GM15510 (cell line): Measurements from ENCODE around the gene DNAAF3.

Source experiments
- POLR2A ChIP-seq: IDR thresholded peaks from 3 replicates; pipeline ENCODE4 v1.6.1; 2011; ENCODE audit warnings: borderline replicate concordance; ENCODE audit not compliant: insufficient read length; ENCODE audit errors: extremely low read depth

Gene DNAAF3

DNA sequence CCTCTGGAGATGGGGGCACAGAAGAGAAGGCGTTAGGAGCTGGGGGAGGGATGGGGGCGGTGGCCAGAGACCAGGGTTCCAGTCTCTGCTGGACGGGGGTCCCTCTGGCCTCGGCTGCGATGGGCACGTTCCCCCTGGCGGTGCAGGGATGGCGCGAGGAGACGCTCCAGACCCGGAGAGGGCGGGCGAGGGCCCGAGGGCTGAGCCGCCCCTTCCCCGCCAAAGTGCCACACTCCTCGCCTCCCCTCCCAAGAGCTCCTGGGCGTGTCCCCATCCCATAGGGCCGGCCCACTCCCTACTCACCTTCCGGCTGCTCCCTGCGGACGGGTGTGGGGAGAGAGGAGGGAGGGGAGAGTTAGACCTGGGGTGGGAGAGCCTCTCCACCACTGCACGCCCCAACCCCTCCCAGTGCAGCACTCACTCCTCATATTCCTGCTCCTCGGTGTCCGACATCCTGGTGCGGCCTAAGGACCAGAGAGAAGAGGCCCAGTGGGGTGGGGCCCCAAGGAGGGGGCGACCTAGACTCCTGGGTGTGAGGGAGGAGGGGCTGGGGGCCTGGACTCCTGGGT lies 19.6 kb downstream of the DNAAF3 start:
- no peak for TF ChIP-seq POLR2A

DNA sequence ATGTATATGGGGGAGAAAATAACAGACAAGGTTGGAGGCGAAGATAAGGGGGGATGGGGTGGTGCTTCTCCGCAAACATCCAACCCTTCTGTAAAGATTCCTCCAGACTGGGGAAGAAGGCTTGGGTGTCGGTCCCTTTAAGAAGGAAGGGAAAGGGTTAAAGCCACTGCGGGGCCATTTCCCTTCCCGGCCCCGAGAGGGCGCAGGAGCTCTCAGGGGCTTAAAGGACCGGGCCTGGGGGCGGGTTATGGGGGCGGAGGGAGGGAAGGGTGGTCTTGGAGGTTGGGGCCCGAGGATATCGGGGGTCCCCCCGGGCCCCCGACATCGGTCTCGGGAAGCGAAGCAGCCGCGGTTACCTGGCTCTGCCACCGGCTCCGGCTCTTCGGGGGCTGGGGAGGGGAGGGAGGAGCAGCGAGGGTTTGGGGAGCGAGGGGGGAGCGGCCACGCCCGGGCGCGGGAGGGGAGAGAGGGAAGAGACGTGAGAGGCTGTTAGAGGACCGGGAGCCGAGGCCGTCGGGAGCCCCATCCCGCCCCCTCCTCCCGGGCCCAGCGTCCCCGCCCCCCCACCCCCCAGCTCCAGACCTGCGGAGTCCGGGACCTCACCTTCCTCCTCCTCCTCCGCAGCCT lies 20.2 kb downstream of the DNAAF3 start:
- TF ChIP-seq POLR2A = no peak

DNA sequence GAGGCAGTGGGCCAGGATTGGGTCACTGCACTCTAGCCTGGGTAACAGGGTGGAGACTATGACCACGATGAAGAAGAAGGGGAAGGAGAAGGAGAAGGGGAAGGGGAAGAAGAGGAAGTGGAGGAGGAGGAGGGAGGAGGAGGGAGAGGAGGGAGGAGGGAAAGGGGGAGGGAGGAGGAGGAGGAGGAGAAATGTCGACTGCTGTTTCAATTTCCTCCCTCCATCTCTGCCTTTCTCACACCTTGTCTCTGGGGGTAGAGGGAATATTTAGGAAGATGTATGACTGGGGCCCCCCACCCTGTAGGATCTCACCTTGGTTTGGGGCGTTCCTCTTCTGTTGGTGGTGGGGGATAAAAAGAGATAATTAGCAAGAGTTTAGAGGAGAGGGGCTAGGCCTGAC lies 21.2 kb downstream of the DNAAF3 start:
- no peak for TF ChIP-seq POLR2A

DNA sequence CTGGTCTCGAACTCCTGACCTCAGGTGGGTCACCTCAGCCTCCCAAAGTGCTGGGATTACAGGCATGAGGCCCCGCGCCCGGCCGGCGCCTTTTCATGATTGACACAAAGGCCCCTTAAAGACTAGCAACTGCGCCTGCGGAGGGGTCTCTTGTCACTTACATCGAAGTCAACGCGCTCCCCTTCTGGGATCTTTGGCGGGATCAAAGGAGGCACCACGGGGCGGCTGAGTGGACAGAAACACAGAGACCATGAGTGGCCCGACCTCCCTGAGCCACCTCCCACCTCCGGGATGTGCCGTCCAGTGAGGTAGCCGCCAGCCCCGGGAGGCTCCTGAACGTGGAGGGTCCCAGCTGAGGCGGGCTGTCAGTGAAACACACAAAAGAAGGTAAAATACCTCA lies 24.7 kb downstream of the DNAAF3 start:
- no peak for TF ChIP-seq POLR2A

DNA sequence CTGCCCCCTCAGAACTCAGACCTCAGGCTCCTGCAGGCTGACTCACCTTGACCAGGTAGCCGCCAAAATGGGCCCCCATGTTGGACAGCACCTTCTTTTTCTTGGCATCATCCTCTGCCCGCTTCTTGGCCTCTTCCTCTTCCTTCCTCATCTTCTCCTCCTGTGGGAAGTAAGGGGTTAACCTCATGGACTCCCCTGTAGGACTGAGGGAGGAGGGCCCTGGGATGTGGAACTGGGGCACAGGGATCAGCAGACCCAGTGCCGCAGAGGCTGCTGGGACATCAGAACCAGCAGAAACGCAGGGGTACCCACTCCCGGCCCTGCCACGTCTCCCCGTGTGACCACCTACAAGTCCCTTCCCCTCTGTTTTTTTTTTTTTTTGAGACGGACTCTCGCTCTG lies 28.5 kb downstream of the DNAAF3 start:
- TF ChIP-seq POLR2A = no peak

DNA sequence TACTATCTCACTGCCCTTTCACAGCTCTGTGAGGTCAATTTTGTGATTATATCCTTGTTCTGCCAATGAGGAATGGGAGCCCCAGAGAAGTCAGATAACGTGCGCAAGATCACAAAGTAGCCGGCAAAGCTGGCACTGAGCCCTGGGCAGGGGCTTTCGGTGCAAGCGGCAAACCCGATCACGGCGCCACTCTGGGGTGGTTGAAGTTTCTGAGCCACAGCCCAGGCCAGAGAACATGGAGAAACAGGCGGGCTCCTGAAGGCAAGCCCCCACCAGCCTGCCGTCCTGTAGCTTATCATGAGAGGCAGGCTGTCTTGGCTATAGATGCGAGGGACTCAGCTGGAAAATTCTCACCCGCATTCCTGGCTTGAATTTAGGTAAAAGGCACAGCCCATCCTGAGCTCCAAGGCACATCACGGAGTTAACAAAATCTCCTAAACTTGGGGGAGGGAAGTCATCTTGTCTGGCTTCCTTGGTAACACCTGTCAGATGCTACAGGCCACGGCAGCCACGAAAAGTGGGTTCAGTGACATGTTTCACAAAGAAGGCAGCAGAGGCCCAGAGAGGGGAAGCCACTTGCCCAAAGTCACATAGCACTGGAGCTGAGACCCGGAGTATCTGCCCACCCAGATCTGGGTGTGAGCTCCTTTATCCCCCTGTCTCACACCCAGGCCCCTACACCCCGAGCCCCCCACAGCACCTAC lies 29.9 kb downstream of the DNAAF3 start:
- TF ChIP-seq POLR2A = no peak

DNA sequence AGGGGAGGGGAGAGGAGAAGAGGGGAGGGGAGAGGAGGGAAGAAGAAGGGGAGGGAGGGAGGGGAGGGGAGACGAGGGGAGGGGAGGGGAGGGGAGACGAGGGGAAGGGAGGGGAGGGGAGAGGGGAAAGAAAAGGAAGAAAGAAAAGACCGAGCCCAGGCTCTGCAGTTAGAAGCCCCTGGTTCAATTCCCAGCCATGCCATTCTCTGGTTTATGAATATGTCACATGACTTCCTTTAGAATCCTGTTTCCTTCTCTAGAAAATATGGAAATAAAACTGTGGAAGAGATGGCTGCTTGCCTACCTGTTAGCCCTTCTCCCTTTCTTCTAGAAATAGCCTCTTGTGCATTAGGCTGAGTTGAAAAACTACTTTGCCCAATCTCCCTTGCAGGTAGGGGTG lies 31.7 kb downstream of the DNAAF3 start:
- no peak for TF ChIP-seq POLR2A

DNA sequence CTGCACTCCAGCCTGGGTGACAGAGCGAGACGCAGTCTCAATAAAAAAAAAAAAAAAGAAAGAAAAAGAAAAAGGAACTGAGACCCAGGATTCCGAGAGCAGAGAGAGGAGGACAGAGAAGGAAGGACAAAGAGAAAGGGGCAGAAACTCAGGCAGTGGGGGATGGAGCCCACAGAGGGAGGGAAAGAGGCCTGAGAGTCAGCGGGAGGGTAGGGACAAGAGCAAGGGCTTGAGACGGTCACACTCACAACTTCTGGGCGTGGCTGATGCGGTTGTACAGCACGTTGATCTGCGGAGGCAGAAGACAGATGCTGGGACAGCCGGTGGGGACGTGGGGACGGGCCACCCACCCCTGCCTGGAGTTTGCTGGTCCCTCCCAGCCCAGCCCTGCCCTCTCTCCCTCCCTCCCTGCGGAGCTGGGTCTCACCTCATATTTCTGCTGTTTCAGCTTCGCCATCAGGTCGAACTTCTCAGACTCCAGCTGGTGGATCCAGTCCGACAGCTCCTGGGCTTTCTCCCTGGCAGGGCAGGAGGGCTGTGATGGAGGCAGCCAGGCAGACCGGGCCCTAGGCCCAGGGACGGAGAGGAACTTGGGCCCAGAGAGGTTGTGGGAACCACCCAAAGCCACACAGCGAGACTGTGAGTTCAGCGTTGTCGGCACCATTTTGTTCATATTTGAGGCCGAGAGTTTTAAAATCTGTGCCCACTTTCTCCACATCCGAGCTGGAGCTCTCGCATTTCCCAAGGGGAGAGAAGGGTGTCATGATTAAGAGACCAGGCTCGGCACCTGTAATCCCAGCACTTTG lies 32.6 kb downstream of the DNAAF3 start:
- no peak for TF ChIP-seq POLR2A

DNA sequence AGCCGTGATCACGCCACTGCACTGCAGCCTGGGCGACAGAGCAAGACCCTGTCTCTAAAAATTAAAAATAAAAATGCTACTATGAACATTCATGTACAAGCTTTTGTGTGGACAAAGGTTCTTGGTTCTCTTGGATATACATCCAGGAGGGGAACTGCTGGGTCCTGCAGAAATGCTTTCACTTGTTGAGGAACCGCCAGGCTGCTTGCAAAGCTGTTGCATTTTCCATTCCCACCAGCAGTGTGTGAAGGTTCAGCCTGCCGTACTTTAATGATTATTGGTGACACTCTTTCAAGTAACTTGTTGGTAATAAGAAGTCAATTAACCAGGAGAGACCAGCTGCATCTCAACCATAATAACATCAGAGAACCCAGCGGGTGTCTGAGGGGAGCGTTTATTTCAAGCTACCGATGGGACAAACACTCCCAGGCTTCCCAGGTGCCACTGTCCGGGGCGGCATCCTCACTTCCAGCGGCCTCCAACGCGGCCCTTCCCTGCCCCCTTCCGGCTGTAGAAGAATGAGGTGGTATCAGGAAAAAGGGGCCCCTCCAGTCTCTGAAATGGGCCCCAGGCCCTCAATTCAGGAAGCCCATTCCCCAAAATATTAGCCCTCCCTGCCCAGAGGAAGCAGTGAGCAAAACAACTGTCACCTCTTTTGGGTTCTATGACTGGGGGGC lies 33.8 kb downstream of the DNAAF3 start:
- no peak for TF ChIP-seq POLR2A

DNA sequence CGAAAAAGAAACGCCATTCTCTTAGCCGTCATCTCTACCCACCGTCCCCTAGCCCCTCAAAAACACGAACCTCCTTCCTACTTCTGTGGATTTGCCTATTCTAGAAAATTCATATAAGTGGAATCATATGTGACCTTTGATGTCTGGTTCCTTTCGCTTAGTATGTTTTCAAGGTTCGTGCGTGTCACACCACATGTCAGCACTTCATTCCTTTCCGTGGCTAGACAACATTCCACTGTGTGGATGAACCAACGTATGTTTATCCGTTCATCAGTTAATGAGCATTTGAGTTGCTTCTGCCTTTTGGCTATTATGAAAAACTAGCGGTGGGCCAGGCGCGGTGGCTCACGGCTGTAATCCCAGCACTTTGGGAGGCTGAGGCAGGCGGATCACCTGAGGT lies 35.0 kb downstream of the DNAAF3 start:
- no peak for TF ChIP-seq POLR2A

DNA sequence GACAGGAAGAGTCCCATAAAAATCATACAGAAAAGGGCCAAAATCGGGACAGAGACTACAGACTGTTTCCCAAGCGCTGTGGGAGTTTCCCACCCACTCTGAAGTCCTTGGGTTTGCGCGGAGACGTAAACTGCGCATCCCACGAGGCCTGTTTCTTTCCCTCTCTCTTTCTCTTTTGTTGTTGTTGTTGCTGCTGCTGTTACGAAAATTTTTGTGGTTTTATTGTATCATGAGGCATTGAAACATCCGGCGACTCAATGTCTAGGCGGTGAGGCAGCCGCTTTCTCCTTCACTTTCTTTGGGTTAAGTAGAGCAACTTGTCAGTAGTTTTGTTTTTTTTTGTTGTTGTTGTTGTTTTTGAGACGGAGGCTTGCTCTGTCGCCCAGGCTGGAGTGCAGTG lies 47.4 kb downstream of the DNAAF3 start:
- no peak for TF ChIP-seq POLR2A

DNA sequence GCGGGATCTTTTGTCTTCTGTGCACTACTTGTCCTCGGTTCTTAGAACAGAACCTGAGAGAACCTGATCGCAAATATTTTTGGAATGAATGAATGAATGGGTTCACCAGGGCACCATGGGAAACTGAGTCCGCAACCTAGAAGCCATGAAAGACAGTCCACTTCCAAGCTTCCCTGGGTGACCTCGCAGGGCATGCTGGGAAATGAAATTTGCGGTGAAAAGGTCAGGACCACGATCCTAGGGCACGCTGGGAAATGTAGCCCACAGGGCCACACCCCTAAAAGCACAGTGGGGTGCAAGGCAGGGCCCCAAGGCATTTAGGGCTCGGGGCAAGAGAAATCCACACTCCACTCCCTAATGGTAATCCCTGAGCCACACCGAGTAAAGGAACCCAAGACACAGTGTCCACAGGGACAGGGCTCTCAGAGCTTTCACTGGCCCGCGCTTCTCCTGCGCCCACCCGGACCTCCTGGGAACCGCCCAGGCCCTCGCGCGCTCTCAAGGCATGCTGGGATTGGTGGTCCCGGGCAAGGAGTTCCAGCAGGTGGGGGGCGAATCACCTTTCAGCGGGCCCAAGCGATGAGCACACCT lies 47.9 kb downstream of the DNAAF3 start:
- no peak for TF ChIP-seq POLR2A

DNA sequence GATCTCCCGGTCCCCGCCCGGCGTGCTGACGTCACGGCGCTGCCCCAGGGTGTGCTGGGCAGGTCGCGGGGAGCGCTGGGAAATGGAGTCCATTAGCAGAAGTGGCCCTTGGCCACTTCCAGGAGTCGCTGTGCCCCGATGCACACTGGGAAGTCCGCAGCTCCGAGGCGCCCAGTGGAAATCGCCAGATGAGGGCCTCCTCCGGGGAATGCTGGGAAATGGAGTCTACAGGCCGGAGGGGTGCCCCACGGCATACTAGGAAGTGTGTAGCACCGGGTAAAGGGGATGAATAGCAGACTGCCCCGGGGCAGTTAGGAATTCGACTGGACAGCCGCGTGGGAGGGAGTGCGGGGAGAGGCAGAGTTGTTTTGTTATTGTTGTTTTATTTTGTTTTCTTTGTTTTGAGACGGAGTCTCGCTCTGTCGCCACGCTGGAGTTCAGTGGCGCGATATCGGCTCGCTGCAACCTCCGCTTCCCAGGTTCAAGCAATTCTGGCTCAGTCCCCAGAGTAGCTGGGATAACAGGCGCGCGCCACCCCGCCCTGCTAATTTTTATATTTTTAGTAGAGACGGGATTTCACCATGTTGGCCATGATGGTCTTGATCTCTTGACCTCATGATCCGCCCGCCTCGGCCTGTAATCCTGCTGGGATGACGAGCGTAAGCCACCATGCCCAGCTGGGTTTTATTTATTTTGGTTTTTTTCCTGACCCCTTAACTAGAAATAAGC lies 48.6 kb downstream of the DNAAF3 start:
- no peak for TF ChIP-seq POLR2A
